ENCODE measurements around the gene TFF1.

The TFF1 gene

GRCh38 chr21:42390193-42390592 is 23.9 kb upstream of the TFF1 start:
- no peak for TF ChIP-seq CTCF (IDR thresholded peaks at IDR 0.05)

GRCh38 chr21:42389449-42389835 is 23.1 kb upstream of the TFF1 start:
- TF ChIP-seq CTCF (IDR thresholded peaks at IDR 0.05), result no peak

- TF ChIP-seq CTCF (IDR thresholded peaks at IDR 0.05), result no peak
Measured at GRCh38 chr21:42388740-42389448, 22.6 kb upstream of the TFF1 start.

- no peak for TF ChIP-seq CTCF (IDR thresholded peaks at IDR 0.05)
Measured at GRCh38 chr21:42387843-42388340, 21.6 kb upstream of the TFF1 start.

GRCh38 chr21:42387164-42387563 is 20.8 kb upstream of the TFF1 start:
- no peak for TF ChIP-seq CTCF (IDR thresholded peaks at IDR 0.05)

GRCh38 chr21:42386034-42386591 is 19.8 kb upstream of the TFF1 start:
- no peak for TF ChIP-seq CTCF (IDR thresholded peaks at IDR 0.05)

GRCh38 chr21:42385619-42386018 is 19.3 kb upstream of the TFF1 start:
- TF ChIP-seq CTCF (IDR thresholded peaks at IDR 0.05), result no peak

All from LNCAP (cell line).